Colonic mucosa (tissue), 4 donors: ENCODE data around the gene RHBDD3. TPM values are rescaled to one million over a fixed set of nuclear protein-coding genes. Genes with fewer than 3 reads are reported as not detected.

Experiments used
- DNase-seq: peaks from one replicate; pipeline ENCODE4 v3.0.0-alpha.2; 2020
- H3K27ac ChIP-seq: fragments of 200-600 bp; one replicate; pipeline ENCODE4 v1.8.0; 2021
- H3K27me3 ChIP-seq: fragments of 200-600 bp; one replicate; pipeline ENCODE4 v1.8.0; 2021
- H3K36me3 ChIP-seq: fragments of 200-600 bp; one replicate; pipeline ENCODE4 v1.8.0; 2021
- H3K4me1 ChIP-seq: fragments of 200-600 bp; one replicate; pipeline ENCODE4 v1.8.0; 2021; ENCODE audit warnings: mild to moderate bottlenecking
- H3K4me3 ChIP-seq: fragments of 200-600 bp; one replicate; pipeline ENCODE4 v1.8.0; 2021
- H3K9ac ChIP-seq, 2 donors: one replicate each; pipeline ENCODE4 v1.7.0; 2013; ENCODE audit warnings: control low read depth in 2 of 2, low read depth in 2 of 2, low read length in 2 of 2
- H3K9me3 ChIP-seq: fragments of 200-600 bp; one replicate; pipeline ENCODE4 v1.8.0; 2021
- CTCF ChIP-seq: fragments of 200-600 bp; IDR thresholded peaks from one replicate; pipeline ENCODE4 v1.8.0; 2022; ENCODE audit warnings: antibody characterized with exemption, mild to moderate bottlenecking
- intact Hi-C: fragments of 100-400 bp; cut with DNase I; formaldehyde crosslinking; loops from one replicate; pipeline ENCODE4 v1.14.1; 2022
- total RNA-seq, 2 donors: library from RNA; stranded (reverse); fragmentation: NEBNext Ultra II Directional in 1 of 2; extraction: Animal tissue kit (Norgen Biotek cat#: 25700) in 1 of 2; gene quantifications; one replicate each; pipeline ENCODE4 v1.2.1, GENCODE V29; 2021
- donor health status: healthy.
- donor health status: DM: no; HTN: no; CAD: no.
- donor health status: DM: no; HTN: no; CAD: no.

The RHBDD3 gene
- total RNA-seq, 2 donors from 2014 or later = 15.4 to 32.0 TPM

- no peak overlapping the region for H3K27ac ChIP-seq
- H3K9me3 ChIP-seq = no peaks in the 10 kb centered on the region
- intact Hi-C loops = no loop called here
- no peak overlapping the region for H3K4me3 ChIP-seq
- H3K9ac ChIP-seq = no peak overlapping the region
- H3K36me3 ChIP-seq = no peaks in the 10 kb centered on the region
- H3K27me3 ChIP-seq = no peaks in the 10 kb centered on the region
- no peak for TF ChIP-seq CTCF
- no peaks in the 10 kb centered on the region for H3K4me1 ChIP-seq
- no peak for DNase-seq
These were observed 8.4 kb downstream of the RHBDD3 start for GRCh38 chr22:29259253-29259899.

DNA sequence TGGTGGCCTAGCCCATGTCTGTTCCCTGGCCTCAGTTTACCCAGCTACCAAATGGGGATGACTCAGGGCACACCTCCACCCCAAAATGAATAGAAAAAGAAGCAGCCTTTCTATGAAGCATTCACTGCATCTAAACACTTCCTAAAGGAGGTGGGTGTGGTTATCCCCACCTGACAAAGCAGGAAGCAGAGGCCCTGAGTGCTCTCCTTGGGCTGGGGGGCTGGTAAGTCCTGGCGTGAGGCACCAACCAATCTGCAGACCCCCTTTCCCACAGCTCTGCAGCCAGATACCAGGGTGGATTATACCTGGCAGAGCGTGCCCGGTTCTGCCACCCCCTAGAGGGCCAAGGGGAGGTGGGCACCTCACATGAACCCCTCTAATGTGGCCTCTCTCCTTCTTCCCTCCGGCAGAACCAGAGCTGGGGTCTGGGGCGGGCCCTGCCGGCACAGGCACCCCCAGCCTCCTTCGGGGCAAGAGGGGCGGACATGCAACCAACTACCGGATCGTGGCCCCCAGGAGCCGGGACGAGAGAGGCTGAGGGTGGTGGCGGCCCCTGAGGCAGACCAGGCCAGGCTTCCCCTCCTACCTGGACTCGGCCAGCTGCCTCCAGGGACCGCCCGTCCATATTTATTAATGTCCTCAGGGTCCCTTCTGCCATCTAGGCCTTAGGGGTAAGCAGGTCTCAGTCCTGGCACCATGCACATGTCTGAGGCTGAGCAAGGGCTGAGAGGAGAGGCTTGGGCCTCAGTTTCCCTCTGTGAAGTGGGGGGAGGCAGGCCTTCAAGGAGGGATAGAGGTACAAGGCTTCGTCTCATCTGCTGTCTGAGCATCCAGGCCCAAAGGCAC lies 9.2 kb downstream of the RHBDD3 start:
- DNase-seq = no peak
- no peak for TF ChIP-seq CTCF

DNA sequence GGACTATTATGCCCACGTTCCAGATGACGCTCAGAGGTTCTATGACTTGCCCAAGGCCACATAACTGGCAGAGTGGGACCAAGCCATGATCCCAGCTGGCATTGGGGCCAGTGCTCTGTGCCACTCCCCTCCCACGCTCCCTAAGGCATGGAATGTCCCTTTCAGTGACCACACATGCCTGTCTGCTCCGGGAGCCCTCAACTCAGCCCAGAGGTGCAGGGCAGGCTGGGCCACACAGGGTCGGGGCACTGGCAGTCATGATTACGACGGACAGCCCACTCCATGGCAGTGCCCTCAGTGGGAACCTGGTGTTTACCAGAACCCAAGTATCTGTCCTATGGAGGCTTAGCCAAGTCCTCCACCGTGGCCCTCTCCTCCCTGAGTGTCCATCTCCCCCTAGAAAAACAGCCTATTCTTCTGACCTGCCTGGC lies 10.0 kb downstream of the RHBDD3 start:
- Histone ChIP-seq H3K4me3 (no peak overlapping the region), H3K9me3 (no peaks in the 10 kb centered on the region), H3K27me3 (no peaks in the 10 kb centered on the region), H3K27ac (no peak overlapping the region), H3K9ac (no peak overlapping the region), H3K4me1 (no peaks in the 10 kb centered on the region), H3K36me3 (no peaks in the 10 kb centered on the region)
- intact Hi-C loops = no loop called here
- no peak for DNase-seq
- no peak for TF ChIP-seq CTCF

More for the DNA sequence above, 9.2 kb downstream of the RHBDD3 start:
- Histone ChIP-seq H3K4me1 (no peaks in the 10 kb centered on the region), H3K36me3 (no peaks in the 10 kb centered on the region), H3K27me3 (no peaks in the 10 kb centered on the region), H3K4me3 (no peak overlapping the region), H3K9ac (no peak overlapping the region), H3K27ac (no peak overlapping the region), H3K9me3 (no peaks in the 10 kb centered on the region)
- intact Hi-C loops = no loop called here

- Histone ChIP-seq H3K9me3 (no peaks in the 10 kb centered on the region), H3K27ac (no peak overlapping the region), H3K9ac (no peak overlapping the region), H3K4me1 (no peaks in the 10 kb centered on the region), H3K27me3 (no peaks in the 10 kb centered on the region), H3K36me3 (no peaks in the 10 kb centered on the region), H3K4me3 (no peak overlapping the region)
- intact Hi-C loops = no loop called here
- no peak for TF ChIP-seq CTCF
- DNase-seq = no peak
These were observed 11.0 kb downstream of the RHBDD3 start for GRCh38 chr22:29256606-29257325.

- Histone ChIP-seq H3K4me3 (no peak overlapping the region), H3K27ac (no peak overlapping the region), H3K27me3 (no peaks in the 10 kb centered on the region), H3K9ac (no peak overlapping the region), H3K4me1 (no peaks in the 10 kb centered on the region), H3K9me3 (no peaks in the 10 kb centered on the region), H3K36me3 (no peaks in the 10 kb centered on the region)
- no peak for DNase-seq
- intact Hi-C loops = no loop called here
- no peak for TF ChIP-seq CTCF
These were observed 12.6 kb downstream of the RHBDD3 start for GRCh38 chr22:29255064-29255621.
